Activated CD8-positive, alpha-beta memory T cell treated with anti-CD3 and anti-CD28 coated beads, Interleukin-2, amount 10 ng/mL, durations not matched to agents 7 days and 5 days (primary cell): ENCODE results near the gene PRMT1. TPM values are rescaled to one million over a fixed set of nuclear protein-coding genes. Genes with fewer than 3 reads are reported as not detected.

Experiments
- ATAC-seq: fragments of 150-1000 bp; cut with Tn5 transposase; one replicate; pipeline ENCODE4 v1.10.0; 2021; ENCODE audit warnings: moderate library complexity
- CTCF ChIA-PET: fragments of 350-600 bp; sonication (Branson Sonifier 250); formaldehyde crosslinking; loops from one replicate; lab custom pipeline; 2021; ENCODE audit warnings: antibody characterized with exemption; lab: Charles Lee
- DNase-seq: peaks from one replicate; pipeline ENCODE4 v3.0.0-alpha.2; 2020
- H3K27ac Mint-ChIP-seq: one replicate; pipeline ENCODE4 v1.8.0; 2021; ENCODE audit warnings: mild to moderate bottlenecking, mixed read lengths
- H3K27me3 Mint-ChIP-seq: one replicate; pipeline ENCODE4 v1.8.0; 2021; ENCODE audit warnings: mixed read lengths
- H3K36me3 Mint-ChIP-seq: one replicate; pipeline ENCODE4 v1.8.0; 2021; ENCODE audit warnings: mild to moderate bottlenecking, mixed read lengths
- H3K4me1 Mint-ChIP-seq: one replicate; pipeline ENCODE4 v1.8.0; 2021; ENCODE audit warnings: mixed read lengths
- H3K4me3 Mint-ChIP-seq: one replicate; pipeline ENCODE4 v1.8.0; 2021; ENCODE audit warnings: mild to moderate bottlenecking, moderate library complexity, mixed read lengths
- H3K9me3 Mint-ChIP-seq: one replicate; pipeline ENCODE4 v1.8.0; 2022; ENCODE audit warnings: low read depth, mixed read lengths
- total RNA-seq, 2 experiments: library from RNA; stranded (reverse); gene quantifications; one replicate each; pipeline ENCODE4 v1.2.3, GENCODE V29; 2021

PRMT1 gene
- total RNA-seq, 2 experiments from 2014 or later: 145 to 257 TPM

GRCh38 chr19:49641688-49642491 lies 35.2 kb upstream of the PRMT1 start, which contains the start of gene SCAF1:
SCAF1 (plus strand) TSS chr19:49642209; CDS start chr19:49645027, 2,818 bp downstream.
- peak within 1 kb of the TSS; percentile 99 for H3K27ac Mint-ChIP-seq
- CTCF ChIA-PET: interaction anchor here (0.7 to 4.9 kb wide), 8 partner anchors 23 to 153 kb away, joined by 3 to 54 read pairs (median 4); partner anchors contain the start of genes BCL2L12, IRF3 and PRMT1
- DNase-seq (peak; percentile 100), ATAC-seq (peak; percentile 63)
- no peaks in the 10 kb centered on the region for H3K9me3 Mint-ChIP-seq
- peaks cover 44% of the 10 kb centered on the region for H3K4me1 Mint-ChIP-seq
- peak within 1 kb of the TSS; percentile 93 for H3K4me3 Mint-ChIP-seq
- peaks cover 7% of the 10 kb centered on the region for H3K36me3 Mint-ChIP-seq
- H3K27me3 Mint-ChIP-seq: peaks cover 6% of the 10 kb centered on the region

DNA sequence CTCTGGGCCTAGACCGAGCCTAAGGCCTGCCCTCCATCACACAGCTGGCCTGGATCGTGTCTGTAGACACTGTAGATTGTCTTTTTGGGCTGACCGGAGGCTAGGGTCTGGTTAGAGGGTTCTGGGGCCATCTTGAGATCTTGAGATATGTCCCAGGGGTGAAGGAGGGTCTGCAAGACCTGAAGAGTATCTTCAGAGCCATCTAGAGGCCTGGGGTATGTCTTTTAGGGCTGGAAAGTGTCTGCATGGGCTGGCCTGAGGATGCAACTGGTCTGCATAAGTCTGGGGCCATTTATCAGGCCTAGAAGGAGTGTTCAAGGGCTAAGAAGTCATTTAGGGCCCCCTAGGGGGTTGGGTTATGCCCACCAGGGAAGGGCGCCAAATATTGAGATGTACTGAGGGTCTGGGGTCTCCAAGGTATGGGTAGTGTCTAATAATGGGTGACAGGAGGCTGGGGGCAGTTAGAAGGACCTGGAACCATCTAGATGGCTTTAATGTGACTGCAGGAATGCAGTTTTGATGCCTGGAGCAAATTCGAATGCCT lies 34.5 kb upstream of the PRMT1 start:
- peak overlapping the region; percentile 93 for H3K4me3 Mint-ChIP-seq
- H3K36me3 Mint-ChIP-seq: peaks cover 7% of the 10 kb centered on the region
- CTCF ChIA-PET: interaction anchor here (0.7 to 4.9 kb wide), 11 partner anchors 13 to 153 kb away, joined by 3 to 54 read pairs (median 5); partner anchors contain the start of genes BCL2L12, IRF3 and PRMT1
- no peaks in the 10 kb centered on the region for H3K9me3 Mint-ChIP-seq
- peaks cover 6% of the 10 kb centered on the region for H3K27me3 Mint-ChIP-seq
- H3K4me1 Mint-ChIP-seq: peaks cover 44% of the 10 kb centered on the region
- peak overlapping the region; percentile 99 for H3K27ac Mint-ChIP-seq
- DNase-seq (no peak), ATAC-seq (no peak)

- peaks cover 7% of the 10 kb centered on the region for H3K36me3 Mint-ChIP-seq
Measured at GRCh38 chr19:49643466-49643865, 33.6 kb upstream of the PRMT1 start.

GRCh38 chr19:49645592-49645991 lies 31.5 kb upstream of the PRMT1 start:
- Mint-ChIP-seq H3K27ac (no peak overlapping the region), H3K4me1 (peaks cover 30% of the 10 kb centered on the region), H3K9me3 (no peaks in the 10 kb centered on the region), H3K36me3 (peaks cover 10% of the 10 kb centered on the region), H3K4me3 (no peak overlapping the region), H3K27me3 (no peaks in the 10 kb centered on the region)
- no peak for ATAC-seq
- DNase-seq: no peak
- CTCF ChIA-PET: no interaction called here

More at GRCh38 chr19:49643466-49643865, 33.6 kb upstream of the PRMT1 start:
- peak overlapping the region; percentile 93 for H3K4me3 Mint-ChIP-seq
- DNase-seq: peak; percentile 58
- H3K27me3 Mint-ChIP-seq: peaks cover 3% of the 10 kb centered on the region
- H3K27ac Mint-ChIP-seq: peak overlapping the region; percentile 99
- no peaks in the 10 kb centered on the region for H3K9me3 Mint-ChIP-seq
- H3K4me1 Mint-ChIP-seq: peaks cover 40% of the 10 kb centered on the region
- CTCF ChIA-PET: interaction anchor here (0.6 to 4.9 kb wide), 8 partner anchors 12 to 140 kb away, joined by 3 to 54 read pairs (median 4); partner anchors contain the start of gene PRMT1
- no peak for ATAC-seq

GRCh38 chr19:49645995-49646394 lies 31.1 kb upstream of the PRMT1 start:
- Mint-ChIP-seq H3K4me1 (peaks cover 26% of the 10 kb centered on the region), H3K36me3 (peaks cover 11% of the 10 kb centered on the region), H3K9me3 (no peaks in the 10 kb centered on the region), H3K4me3 (no peak overlapping the region), H3K27me3 (no peaks in the 10 kb centered on the region), H3K27ac (no peak overlapping the region)
- ATAC-seq (no peak), DNase-seq (no peak)
- CTCF ChIA-PET: no interaction called here

- H3K27me3 Mint-ChIP-seq: no peaks in the 10 kb centered on the region
- peaks cover 24% of the 10 kb centered on the region for H3K4me1 Mint-ChIP-seq
- H3K4me3 Mint-ChIP-seq: no peak overlapping the region
- H3K36me3 Mint-ChIP-seq: peaks cover 11% of the 10 kb centered on the region
- CTCF ChIA-PET: no interaction called here
- DNase-seq: no peak
- no peak overlapping the region for H3K27ac Mint-ChIP-seq
- no peaks in the 10 kb centered on the region for H3K9me3 Mint-ChIP-seq
- no peak for ATAC-seq
Measured at GRCh38 chr19:49646586-49646985, 30.5 kb upstream of the PRMT1 start.

GRCh38 chr19:49651029-49651819 lies 25.8 kb upstream of the PRMT1 start:
- Mint-ChIP-seq H3K27me3 (no peaks in the 10 kb centered on the region), H3K9me3 (no peaks in the 10 kb centered on the region), H3K4me3 (no peak overlapping the region), H3K4me1 (peaks cover 2% of the 10 kb centered on the region), H3K27ac (no peak overlapping the region), H3K36me3 (peaks cover 17% of the 10 kb centered on the region)
- CTCF ChIA-PET: no interaction called here
- DNase-seq: no peak
- no peak for ATAC-seq

GRCh38 chr19:49651820-49652550 lies 25.1 kb upstream of the PRMT1 start:
- H3K27me3 Mint-ChIP-seq: no peaks in the 10 kb centered on the region

GRCh38 chr19:49652551-49653465 lies 24.3 kb upstream of the PRMT1 start:
- Mint-ChIP-seq H3K27ac (no peak overlapping the region), H3K27me3 (no peaks in the 10 kb centered on the region), H3K9me3 (no peaks in the 10 kb centered on the region), H3K4me3 (no peak overlapping the region), H3K4me1 (peaks cover 2% of the 10 kb centered on the region), H3K36me3 (peaks cover 22% of the 10 kb centered on the region)
- ATAC-seq (no peak), DNase-seq (no peak)
- CTCF ChIA-PET: no interaction called here

More at GRCh38 chr19:49651820-49652550, 25.1 kb upstream of the PRMT1 start:
- DNase-seq (no peak), ATAC-seq (no peak)
- H3K4me3 Mint-ChIP-seq: no peak overlapping the region
- peaks cover 2% of the 10 kb centered on the region for H3K4me1 Mint-ChIP-seq
- H3K36me3 Mint-ChIP-seq: peaks cover 19% of the 10 kb centered on the region
- CTCF ChIA-PET: no interaction called here
- no peaks in the 10 kb centered on the region for H3K9me3 Mint-ChIP-seq
- H3K27ac Mint-ChIP-seq: no peak overlapping the region

GRCh38 chr19:49653466-49653806 lies 23.6 kb upstream of the PRMT1 start:
- Mint-ChIP-seq H3K4me3 (no peak overlapping the region), H3K27me3 (no peaks in the 10 kb centered on the region), H3K36me3 (peaks cover 23% of the 10 kb centered on the region), H3K9me3 (no peaks in the 10 kb centered on the region), H3K4me1 (peaks cover 2% of the 10 kb centered on the region), H3K27ac (no peak overlapping the region)
- CTCF ChIA-PET: no interaction called here
- no peak for DNase-seq
- no peak for ATAC-seq

DNA sequence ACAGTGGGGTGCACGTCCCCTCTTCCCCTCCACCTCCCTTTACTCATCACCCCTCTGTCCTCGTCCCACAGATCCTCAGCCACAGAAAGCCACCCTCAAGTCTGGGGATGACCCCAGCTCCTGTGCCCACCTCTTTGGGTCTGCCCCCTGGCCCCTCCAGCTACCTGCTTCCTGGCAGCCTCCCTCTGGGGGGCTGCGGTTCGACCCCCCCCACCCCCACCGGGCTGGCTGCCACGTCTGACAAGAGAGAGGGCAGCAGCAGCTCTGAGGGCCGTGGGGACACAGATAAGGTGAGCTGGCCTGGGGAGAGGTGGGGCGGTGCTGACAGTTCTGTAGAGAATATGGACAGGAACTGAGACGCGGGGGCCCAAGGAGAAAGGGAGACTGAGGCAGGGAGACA lies 22.5 kb upstream of the PRMT1 start:
- ATAC-seq (no peak), DNase-seq (no peak)
- no peak overlapping the region for H3K4me3 Mint-ChIP-seq
- H3K36me3 Mint-ChIP-seq: peaks cover 28% of the 10 kb centered on the region
- H3K9me3 Mint-ChIP-seq: no peaks in the 10 kb centered on the region
- H3K4me1 Mint-ChIP-seq: peaks cover 2% of the 10 kb centered on the region
- CTCF ChIA-PET: no interaction called here
- no peaks in the 10 kb centered on the region for H3K27me3 Mint-ChIP-seq
- H3K27ac Mint-ChIP-seq: no peak overlapping the region
